DND-41 (cell line): ENCODE results near the gene MGST2.

Source experiments
- EZH2 ChIP-seq: IDR thresholded peaks from 3 replicates; pipeline ENCODE4 v1.6.1; 2012; ENCODE audit warnings: borderline replicate concordance, low read depth, mild to moderate bottlenecking, moderate library complexity, low read length, inconsistent platforms; ENCODE audit not compliant: severe bottlenecking
- TF ChIP-seq, protein P1 (sequence below): IDR thresholded peaks from 2 replicates; pipeline ENCODE4 v1.5.1; 2012; ENCODE audit warnings: borderline replicate concordance, low read length, moderate library complexity, mild to moderate bottlenecking; ENCODE audit not compliant: poor library complexity, severe bottlenecking; ENCODE audit errors: extremely low read depth

DNA sequence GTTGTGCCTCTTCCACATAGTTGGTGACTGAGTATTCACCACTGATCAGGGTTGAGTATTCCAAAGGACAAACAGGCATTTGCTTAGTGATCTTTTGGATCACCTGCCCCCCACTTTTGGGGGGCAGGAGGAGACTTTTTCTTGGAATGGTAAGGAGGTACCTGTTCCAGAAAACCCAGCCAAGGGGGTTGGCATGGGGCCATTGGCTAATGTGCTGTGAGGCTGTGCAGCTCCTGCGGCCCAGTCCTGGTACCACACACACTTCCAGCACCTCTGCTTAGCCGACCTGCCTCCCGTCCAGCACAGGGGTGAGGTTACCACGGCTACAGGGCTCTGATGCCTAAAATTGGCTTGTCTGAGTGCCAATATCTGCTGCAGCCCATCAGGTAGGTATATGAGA is 40.1 kb upstream of the MGST2 start:
- TF ChIP-seq, protein P1, sequence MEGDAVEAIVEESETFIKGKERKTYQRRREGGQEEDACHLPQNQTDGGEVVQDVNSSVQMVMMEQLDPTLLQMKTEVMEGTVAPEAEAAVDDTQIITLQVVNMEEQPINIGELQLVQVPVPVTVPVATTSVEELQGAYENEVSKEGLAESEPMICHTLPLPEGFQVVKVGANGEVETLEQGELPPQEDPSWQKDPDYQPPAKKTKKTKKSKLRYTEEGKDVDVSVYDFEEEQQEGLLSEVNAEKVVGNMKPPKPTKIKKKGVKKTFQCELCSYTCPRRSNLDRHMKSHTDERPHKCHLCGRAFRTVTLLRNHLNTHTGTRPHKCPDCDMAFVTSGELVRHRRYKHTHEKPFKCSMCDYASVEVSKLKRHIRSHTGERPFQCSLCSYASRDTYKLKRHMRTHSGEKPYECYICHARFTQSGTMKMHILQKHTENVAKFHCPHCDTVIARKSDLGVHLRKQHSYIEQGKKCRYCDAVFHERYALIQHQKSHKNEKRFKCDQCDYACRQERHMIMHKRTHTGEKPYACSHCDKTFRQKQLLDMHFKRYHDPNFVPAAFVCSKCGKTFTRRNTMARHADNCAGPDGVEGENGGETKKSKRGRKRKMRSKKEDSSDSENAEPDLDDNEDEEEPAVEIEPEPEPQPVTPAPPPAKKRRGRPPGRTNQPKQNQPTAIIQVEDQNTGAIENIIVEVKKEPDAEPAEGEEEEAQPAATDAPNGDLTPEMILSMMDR, result no peak
- TF ChIP-seq EZH2, result no peak
